Panc1 (cell line): ENCODE results near the gene DDX19B. TPM values are rescaled to one million over a fixed set of nuclear protein-coding genes. Genes with fewer than 3 reads are reported as not detected.

Source experiments
- ATAC-seq: fragments of 200-7000 bp; cut with Tn5 transposase; 2 replicates; pipeline ENCODE4 v1.9.1; 2020; ENCODE audit warnings: mild to moderate bottlenecking, moderate library complexity
- BruUV-seq: library from RNA; stranded (reverse); fragments of 400-500 nt; replicated peaks from 2 replicates; lab custom pipeline; 2021; lab: Mats Ljungman, UMichigan
- CTCF ChIA-PET: fragments of 300-600 bp; sonication (Branson Sonifier 250); formaldehyde crosslinking; loops from one replicate; lab custom pipeline; 2022; ENCODE audit warnings: antibody characterized with exemption; lab: Charles Lee
- POLR2A ChIA-PET: fragments of 300-600 bp; sonication (Branson Sonifier 250); formaldehyde crosslinking; loops from one replicate; lab custom pipeline; 2022; ENCODE audit warnings: antibody characterized with exemption; lab: Charles Lee
- DNase-seq: peaks from one replicate; pipeline ENCODE4 v3.0.0-alpha.2; 2010; ENCODE audit warnings: low read depth, low spot score
- H3K27ac ChIP-seq: 2 replicates; pipeline ENCODE4 v1.5.1; 2011; ENCODE audit warnings: mild to moderate bottlenecking, low read length, inconsistent platforms
- H3K27me3 ChIP-seq: fragments of 200-500 bp; sonication (Bioruptor generic); 2 replicates; pipeline ENCODE4 v1.6.0; 2014; ENCODE audit warnings: low read length, inconsistent platforms; ENCODE audit not compliant: control insufficient read depth, insufficient read depth
- H3K36me3 ChIP-seq: fragments of 200-500 bp; sonication (Bioruptor generic); 2 replicates; pipeline ENCODE4 v1.5.1; 2014; ENCODE audit warnings: inconsistent platforms, mild to moderate bottlenecking, low read length, moderate library complexity; ENCODE audit not compliant: control insufficient read depth, insufficient read depth
- H3K4me1 ChIP-seq: 2 replicates; pipeline ENCODE4 v1.5.1; 2011; ENCODE audit warnings: inconsistent platforms, mild to moderate bottlenecking, low read length, moderate library complexity; ENCODE audit not compliant: control insufficient read depth, insufficient read depth
- H3K4me3 ChIP-seq, 2 experiments: 2 replicates each; pipeline ENCODE4 v1.5.1; 2011 to 2012; ENCODE audit warnings: low read depth in 2 of 2, low read length in 2 of 2, mild to moderate bottlenecking in 2 of 2, inconsistent platforms in 1 of 2, moderate library complexity in 1 of 2
- H3K9me3 ChIP-seq: fragments of 200-500 bp; sonication (Bioruptor generic); 2 replicates; pipeline ENCODE4 v1.5.1; 2014; ENCODE audit warnings: low read depth, mild to moderate bottlenecking, inconsistent platforms, low read length, moderate library complexity; ENCODE audit not compliant: control insufficient read depth, insufficient read depth
- POLR2AphosphoS5 ChIP-seq: IDR thresholded peaks from 2 replicates; pipeline ENCODE4 v1.6.1; 2012; ENCODE audit warnings: mild to moderate bottlenecking, low read depth, low read length, moderate library complexity
- SIN3A ChIP-seq: IDR thresholded peaks from 2 replicates; pipeline ENCODE4 v1.6.1; 2012; ENCODE audit warnings: low read depth, mild to moderate bottlenecking, low read length, moderate library complexity, borderline replicate concordance; ENCODE audit not compliant: insufficient read depth
- TCF7L2 ChIP-seq: IDR thresholded peaks from 2 replicates; pipeline ENCODE4 v1.6.1; 2011; ENCODE audit warnings: mild to moderate bottlenecking, low read depth, low read length, inconsistent platforms
- in situ Hi-C: cut with HindIII; loops from 2 replicates; pipeline ENCODE4 v1.10.0; 2016; ENCODE audit warnings: low sequenced_read_pairs, low pct_unique_long_range_greater_than_20kb
- intact Hi-C: fragments of 100-400 bp; cut with micrococcal nuclease; formaldehyde crosslinking; loops from one replicate; pipeline ENCODE4 v1.10.0; 2022; ENCODE audit not compliant: unreplicated experiment
- total RNA-seq: library from RNA; stranded (reverse); gene quantifications from one replicate; pipeline ENCODE4 v1.2.1, GENCODE V29; 2021; ENCODE audit not compliant: unreplicated experiment
- TF ChIP-seq, protein P1 (sequence below): fragments of 450-650 bp; IDR thresholded peaks from 2 replicates; pipeline ENCODE4 v1.5.1; 2017; ENCODE audit warnings: mild to moderate bottlenecking
- TF ChIP-seq, protein P2 (sequence below), 2 experiments: IDR thresholded peaks; 2 replicates each; pipeline ENCODE4 v1.6.1; 2011 to 2012; ENCODE audit warnings: low read depth in 2 of 2, control low read depth in 1 of 2, low read length in 1 of 2, mild to moderate bottlenecking in 1 of 2, moderate library complexity in 1 of 2; ENCODE audit not compliant: insufficient read depth in 1 of 2

The DDX19B gene
- total RNA-seq, 1 experiment from 2014 or later, result 24.4 TPM

GRCh38 chr16:70253291-70254106 is 45.5 kb upstream of the DDX19B start:
- BruUV-seq, result no TSS peak
- Histone ChIP-seq H3K27me3 (no peaks in the 10 kb centered on the region), H3K36me3 (peaks cover 7% of the 10 kb centered on the region), H3K4me3 (no peak overlapping the region), H3K27ac (no peak overlapping the region), H3K9me3 (no peaks in the 10 kb centered on the region), H3K4me1 (no peaks in the 10 kb centered on the region)
- ATAC-seq (no peak), DNase-seq (no peak)
- in situ Hi-C loops (no loop called here), intact Hi-C loops (no loop called here)
- POLR2A ChIA-PET, result interaction anchor here (0.7 kb wide), 1 partner anchor 12 kb away, joined by 4 read pairs; no protein-coding TSS in a partner anchor
- TF ChIP-seq, protein P1, sequence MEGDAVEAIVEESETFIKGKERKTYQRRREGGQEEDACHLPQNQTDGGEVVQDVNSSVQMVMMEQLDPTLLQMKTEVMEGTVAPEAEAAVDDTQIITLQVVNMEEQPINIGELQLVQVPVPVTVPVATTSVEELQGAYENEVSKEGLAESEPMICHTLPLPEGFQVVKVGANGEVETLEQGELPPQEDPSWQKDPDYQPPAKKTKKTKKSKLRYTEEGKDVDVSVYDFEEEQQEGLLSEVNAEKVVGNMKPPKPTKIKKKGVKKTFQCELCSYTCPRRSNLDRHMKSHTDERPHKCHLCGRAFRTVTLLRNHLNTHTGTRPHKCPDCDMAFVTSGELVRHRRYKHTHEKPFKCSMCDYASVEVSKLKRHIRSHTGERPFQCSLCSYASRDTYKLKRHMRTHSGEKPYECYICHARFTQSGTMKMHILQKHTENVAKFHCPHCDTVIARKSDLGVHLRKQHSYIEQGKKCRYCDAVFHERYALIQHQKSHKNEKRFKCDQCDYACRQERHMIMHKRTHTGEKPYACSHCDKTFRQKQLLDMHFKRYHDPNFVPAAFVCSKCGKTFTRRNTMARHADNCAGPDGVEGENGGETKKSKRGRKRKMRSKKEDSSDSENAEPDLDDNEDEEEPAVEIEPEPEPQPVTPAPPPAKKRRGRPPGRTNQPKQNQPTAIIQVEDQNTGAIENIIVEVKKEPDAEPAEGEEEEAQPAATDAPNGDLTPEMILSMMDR, result peak; percentile 64; the same call in 1 of the 2 replicates
- no peak for TF ChIP-seq POLR2AphosphoS5
- CTCF ChIA-PET, result no interaction called here

DNA sequence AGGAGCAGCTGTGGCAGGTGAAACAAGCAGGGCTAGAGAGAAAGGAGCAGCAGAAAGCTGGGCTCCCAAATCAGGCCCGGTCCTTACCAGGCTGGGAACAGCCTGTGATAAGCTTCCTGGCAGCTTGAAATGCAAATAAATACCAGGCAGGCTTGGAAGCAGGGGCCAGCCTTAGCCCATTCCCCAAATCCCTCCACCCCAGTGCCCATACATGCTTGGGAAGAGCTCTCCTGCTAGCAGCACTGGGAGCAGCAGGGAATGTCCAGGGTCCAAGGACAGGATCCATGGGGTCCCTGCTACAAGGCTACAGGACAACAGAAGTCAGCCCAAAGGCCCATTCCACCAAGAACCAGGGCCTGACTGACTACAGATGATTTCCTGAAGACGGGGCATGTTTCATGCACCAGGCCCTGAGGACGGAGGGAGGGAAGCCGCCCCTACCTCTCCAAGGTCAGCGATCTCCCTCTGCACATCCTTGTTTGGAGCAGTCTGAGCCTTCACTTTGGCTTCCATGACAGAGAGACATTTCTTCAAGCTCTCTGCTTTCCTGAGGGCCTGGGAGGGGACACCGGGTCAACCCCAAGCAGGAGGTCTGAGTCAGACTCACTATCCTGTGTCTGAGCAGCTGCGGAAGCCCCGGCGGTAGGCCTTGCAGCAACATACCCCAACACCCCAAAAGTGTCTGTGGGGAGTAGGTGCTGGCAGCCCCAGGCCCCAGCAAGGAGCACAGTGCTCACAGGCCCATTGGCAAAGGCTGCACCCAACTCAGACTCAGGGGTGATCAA is 44.6 kb upstream of the DDX19B start:
- in situ Hi-C loops (no loop called here), intact Hi-C loops (no loop called here)
- TF ChIP-seq, protein P1, result no peak; the same call in 1 of the 2 replicates
- TF ChIP-seq POLR2AphosphoS5 (no peak), TCF7L2 (no peak), SIN3A (no peak)
- TF ChIP-seq, protein P2, sequence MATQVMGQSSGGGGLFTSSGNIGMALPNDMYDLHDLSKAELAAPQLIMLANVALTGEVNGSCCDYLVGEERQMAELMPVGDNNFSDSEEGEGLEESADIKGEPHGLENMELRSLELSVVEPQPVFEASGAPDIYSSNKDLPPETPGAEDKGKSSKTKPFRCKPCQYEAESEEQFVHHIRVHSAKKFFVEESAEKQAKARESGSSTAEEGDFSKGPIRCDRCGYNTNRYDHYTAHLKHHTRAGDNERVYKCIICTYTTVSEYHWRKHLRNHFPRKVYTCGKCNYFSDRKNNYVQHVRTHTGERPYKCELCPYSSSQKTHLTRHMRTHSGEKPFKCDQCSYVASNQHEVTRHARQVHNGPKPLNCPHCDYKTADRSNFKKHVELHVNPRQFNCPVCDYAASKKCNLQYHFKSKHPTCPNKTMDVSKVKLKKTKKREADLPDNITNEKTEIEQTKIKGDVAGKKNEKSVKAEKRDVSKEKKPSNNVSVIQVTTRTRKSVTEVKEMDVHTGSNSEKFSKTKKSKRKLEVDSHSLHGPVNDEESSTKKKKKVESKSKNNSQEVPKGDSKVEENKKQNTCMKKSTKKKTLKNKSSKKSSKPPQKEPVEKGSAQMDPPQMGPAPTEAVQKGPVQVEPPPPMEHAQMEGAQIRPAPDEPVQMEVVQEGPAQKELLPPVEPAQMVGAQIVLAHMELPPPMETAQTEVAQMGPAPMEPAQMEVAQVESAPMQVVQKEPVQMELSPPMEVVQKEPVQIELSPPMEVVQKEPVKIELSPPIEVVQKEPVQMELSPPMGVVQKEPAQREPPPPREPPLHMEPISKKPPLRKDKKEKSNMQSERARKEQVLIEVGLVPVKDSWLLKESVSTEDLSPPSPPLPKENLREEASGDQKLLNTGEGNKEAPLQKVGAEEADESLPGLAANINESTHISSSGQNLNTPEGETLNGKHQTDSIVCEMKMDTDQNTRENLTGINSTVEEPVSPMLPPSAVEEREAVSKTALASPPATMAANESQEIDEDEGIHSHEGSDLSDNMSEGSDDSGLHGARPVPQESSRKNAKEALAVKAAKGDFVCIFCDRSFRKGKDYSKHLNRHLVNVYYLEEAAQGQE (IDR thresholded peaks at IDR 0.05; ENCODE audit: insufficient read depth in 1 of 2, low read depth in 2 of 2, low read length in 1 of 2), result no peak
- ChIA-PET POLR2A (interaction anchor here (0.7 kb wide), 1 partner anchor 11 kb away, joined by 4 read pairs; no protein-coding TSS in a partner anchor), CTCF (no interaction called here)
- BruUV-seq, result no TSS peak
- ATAC-seq, result no peak
- no peaks in the 10 kb centered on the region for H3K27me3 ChIP-seq
- no peaks in the 10 kb centered on the region for H3K9me3 ChIP-seq
- no peak overlapping the region for H3K4me3 ChIP-seq
- no peak overlapping the region for H3K27ac ChIP-seq
- H3K4me1 ChIP-seq, result no peaks in the 10 kb centered on the region
- H3K36me3 ChIP-seq, result peaks cover 7% of the 10 kb centered on the region
- no peak for DNase-seq
